GM11168 (cell line): ENCODE results near the gene PDGFD.
"Not testable (repeated sequence)": the region's sequence is repeated elsewhere in the genome, so short reads cannot be mapped to it uniquely, and the experiment has no call there.

Source experiments
- in situ Hi-C: fragments of 300-500 bp; cut with MboI; formaldehyde crosslinking; loops from one replicate; pipeline ENCODE4 v1.12.0; 2022; ENCODE audit warnings: low sequenced_read_pairs; ENCODE audit not compliant: unreplicated experiment

Gene PDGFD

DNA sequence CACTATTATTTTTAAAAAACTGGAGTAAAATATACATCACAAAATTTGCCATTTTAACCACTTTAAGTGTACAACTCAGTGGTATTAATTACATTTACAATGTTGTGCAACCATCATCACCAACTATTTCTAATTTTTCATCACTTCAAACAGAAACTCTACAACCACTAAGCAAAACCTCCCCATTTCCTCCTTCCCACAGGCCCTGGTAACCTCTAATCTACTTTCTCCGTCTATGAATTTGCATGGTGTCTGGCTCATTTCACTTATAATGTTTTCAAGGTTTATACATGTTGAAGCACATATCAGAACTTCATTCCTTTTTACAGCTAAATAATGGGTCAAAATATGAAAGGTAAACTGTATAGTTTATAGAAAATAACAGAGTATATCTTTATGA, 103.1 kb downstream of the PDGFD start:
- in situ Hi-C loops: no loop called here

DNA sequence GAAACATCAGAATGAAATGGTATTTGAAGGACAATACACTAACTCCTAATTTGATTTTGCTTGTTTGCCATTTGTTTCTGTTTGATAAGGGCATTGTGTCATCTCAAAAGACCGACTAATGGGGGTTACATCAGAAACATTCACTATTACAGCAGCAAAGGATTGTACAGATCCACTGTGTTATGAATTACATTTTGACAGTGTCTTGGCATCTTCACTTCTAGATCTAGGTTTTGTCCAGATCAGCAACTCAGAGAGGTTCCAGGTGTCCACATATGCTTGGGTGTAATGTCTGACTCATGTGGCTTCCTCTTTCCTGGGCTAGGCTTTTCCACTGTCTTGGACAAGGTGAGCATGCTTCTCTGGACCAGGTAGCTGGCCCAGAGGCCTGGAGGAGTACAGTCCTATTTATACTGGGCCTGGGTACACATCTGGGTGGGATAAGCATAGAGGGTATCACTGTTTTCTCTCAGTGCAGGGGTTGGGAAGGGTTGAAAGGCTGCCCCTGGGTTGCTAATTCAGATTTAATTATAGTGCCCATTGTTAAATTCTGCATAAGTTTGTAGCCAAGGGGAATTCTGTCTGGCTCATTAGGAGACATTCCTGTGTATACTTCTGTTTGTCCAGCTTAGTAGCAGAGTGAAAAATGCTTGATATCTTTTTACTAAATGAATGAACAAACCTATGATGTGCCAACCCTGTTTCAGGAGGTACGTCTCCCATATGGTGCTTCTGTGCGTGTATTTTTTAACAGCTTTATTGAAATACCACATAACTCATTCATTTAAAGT, 103.7 kb downstream of the PDGFD start:
- in situ Hi-C loops: no loop called here

DNA sequence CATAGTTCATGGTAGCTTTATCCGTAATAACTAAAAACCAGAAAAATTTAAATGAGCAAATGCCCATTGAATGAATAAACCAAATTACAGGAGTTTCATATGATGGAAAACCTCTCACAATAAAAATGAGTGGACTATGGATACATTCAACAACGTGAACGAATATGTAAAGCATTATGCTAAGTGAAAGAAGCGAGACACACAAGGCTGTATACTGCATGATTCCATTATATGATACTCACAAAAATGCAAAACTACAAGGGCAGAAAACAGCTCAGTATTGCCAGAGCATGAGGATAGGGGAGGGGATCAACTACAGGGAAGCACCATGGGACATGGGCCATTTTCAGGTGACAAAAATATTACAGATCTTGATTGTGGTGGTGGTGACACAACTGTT, 105.3 kb downstream of the PDGFD start:
- in situ Hi-C loops: no loop called here

DNA sequence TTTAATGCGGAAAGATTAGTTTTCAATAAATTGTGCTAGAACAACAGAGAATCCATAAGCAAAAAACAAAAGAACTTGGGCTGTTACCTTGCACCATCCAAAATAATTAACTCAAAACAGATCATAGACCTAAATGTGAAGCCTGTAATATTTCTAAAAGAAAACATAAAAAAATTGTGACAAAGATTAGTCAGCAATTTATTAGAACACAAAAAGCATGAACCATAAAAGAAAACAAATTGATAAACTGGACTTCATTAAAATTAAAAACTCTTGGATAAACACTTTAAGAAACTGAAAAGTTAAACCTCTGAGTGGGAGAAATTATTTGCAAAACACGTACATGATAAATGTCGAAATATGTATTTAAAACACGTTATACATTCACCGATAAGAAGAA, 106.0 kb downstream of the PDGFD start:
- in situ Hi-C loops: no loop called here

DNA sequence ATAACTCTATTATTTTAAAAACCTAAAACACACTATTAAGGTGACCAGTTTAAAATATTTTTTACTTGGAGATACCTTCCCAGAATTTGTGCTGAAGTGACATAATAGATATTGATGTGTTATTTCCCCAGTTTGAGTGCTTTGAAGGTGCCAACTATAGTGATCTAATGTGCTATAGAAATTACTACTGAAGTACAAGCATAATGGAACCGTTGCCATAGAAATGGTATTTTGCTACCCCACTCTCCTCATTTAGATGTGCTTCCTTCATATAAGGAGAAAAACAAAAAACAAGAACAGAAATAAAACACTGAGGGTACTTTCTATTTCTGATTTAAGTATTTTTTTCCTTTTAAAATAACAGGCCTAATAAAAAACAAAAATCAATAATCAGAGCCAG, 108.4 kb downstream of the PDGFD start:
- in situ Hi-C loops: no loop called here

DNA sequence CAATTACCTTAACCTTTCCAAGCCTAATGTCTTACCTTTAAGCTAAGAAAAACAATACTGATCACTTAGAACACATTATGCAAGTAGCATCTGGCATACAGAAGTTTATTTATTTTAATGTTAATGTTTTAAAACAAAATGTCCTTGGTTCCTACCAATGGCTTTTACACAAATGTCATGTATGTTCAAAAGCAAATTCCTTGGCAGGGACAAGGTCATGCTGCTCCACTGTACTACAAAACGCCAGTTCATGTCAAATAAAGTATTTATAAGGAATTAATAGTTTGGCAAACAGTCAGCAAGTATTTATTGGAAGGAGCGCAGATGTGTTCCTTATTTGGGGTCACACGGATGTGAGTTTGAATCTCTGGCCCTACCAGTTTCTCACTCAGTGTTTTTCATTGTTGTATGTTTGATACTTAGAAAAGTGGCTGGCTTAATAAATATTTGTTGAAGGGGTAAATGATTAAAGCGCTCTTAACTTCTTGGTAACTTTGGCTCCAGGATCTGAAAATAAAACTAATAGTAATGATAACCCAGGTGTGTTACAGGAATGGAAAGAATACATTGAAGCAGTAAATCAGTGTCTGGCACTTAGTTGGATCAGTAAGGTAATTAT, 108.9 kb downstream of the PDGFD start:
- in situ Hi-C loops: no loop called here

DNA sequence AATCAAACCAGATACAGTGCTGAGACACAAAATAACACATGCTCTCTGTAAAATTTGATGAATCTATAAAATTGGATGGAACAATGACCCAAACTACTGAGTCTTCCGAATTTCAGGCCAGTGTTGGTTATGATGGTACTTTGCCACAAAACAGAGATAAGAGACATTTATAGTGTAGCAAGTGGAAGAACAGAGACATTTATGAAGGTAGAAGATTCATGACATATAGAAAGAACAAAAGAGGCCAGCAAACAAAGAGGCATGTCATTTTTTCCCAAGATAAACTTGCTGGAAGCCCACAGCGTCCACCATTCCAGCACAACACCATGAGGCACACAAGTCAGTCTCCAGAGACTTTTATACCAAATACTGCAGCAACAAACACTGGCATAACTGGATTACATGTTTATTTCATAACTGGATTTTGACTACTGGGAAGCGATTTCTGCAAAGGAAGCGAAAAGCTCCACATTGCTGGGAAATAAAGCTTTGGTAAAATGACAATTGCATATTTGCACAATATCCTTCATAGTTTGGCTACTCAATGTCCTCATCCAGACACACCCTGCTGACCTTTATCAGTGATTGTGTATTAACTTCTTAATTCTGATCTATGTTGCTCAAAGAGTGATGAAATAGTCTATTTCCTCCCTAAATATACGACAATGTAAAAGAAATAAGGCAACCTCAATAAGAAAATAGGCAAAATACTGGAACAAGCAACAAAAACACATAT, 110.0 kb downstream of the PDGFD start:
- in situ Hi-C loops: no loop called here

DNA sequence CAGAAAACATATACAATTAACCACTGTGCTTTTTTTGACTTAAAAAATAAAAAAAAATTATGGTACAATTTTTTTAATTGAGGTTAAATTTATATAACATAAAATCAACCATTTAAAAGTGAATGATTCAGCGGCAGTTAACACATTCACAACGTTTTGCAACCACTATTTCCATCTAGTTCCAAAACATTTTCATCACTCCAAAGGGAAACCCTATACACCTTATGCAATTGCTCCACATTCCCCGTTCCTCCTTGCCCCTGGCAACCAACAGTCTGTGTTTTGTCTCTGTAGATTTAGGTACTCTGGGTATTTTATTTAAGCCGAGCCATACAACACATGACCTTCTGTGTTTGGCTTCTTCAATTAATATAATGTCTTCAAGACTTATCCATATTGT, 112.2 kb downstream of the PDGFD start:
- in situ Hi-C loops: no loop called here

DNA sequence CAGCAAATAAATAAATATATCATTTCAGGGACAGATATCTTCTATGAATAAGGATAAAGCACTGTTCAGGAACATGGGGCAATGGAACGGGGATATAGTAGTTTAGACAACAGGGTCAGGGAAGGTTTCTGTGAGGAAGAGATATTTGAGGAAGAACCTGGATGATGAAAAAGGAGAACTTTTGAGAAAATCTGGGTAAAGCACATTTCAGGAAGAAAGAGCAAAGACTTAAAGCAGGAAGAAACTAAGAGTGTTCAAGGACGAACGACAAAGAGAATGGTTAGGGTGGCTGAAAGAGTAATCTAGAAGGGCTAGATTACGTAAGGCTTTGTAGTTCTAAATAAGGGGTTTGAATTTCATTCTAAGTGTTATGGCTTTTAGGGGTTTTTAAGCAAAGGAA, 114.8 kb downstream of the PDGFD start:
- in situ Hi-C loops: no loop called here

DNA sequence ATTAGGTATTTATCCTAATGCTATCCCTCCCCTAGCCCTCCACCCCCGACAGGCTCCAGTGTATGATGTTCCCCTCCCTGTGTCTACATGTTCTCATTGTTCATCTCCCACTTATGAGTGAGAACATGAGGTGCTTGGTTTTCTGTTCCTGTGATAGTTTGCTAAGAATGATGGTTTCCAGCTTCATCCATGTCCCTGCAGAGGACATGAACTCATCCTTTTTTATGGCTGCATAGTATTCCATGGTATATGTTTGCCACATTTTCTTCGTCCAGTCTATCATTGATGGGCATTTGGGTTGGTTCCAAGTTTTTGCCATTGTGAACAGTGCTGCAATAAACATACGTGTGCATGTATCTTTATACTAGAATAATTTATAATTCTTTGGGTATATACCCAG, 117.1 kb downstream of the PDGFD start:
- in situ Hi-C loops: not testable (repeated sequence)

- in situ Hi-C loops: no loop called here
These were observed 117.6 kb downstream of the PDGFD start for GRCh38 chr11:104046331-104046730.

DNA sequence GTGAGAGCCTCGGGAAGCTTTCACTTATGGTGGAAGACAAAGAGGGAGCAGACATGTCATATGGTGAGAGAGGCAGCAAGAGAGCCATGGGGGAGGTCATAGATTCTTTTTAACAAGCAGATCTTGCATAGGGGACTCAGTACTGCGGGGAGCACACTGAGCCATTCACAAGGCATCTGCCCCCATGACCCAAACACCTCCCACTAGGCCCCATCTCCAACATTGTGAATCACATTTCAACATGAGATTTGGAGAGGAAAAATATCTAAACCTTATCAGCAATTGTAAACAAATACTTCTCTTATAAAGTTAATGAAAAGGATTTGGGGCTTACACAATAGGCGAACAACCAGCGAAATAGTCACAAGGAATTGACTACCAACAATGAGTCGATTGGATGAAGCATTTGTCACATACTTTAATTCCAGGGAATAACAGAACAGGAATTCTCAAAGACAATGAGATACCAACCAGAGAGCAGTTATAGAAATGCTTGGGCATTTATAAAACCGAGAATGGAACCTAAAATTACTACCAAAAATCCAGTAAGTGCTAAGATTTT, 120.2 kb downstream of the PDGFD start:
- in situ Hi-C loops: no loop called here

DNA sequence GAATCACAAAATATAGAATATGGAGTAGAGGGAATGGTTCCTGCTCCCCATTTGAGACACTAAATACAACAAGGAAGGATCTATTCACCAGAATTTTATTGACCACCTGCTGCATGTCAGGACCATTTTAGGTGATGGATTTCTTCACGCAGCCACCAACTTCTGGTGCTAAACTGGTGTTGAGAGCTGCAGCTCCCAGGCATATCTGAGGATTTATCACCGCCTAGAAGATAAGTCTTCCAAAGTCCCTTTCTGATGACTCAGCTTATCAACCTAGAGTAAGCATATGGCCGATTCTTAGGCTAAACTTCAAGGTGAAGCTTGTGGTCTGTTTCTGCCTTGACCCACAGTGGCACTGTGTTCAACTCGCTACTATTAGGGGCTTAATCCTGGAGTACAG, 120.8 kb downstream of the PDGFD start:
- in situ Hi-C loops: no loop called here

DNA sequence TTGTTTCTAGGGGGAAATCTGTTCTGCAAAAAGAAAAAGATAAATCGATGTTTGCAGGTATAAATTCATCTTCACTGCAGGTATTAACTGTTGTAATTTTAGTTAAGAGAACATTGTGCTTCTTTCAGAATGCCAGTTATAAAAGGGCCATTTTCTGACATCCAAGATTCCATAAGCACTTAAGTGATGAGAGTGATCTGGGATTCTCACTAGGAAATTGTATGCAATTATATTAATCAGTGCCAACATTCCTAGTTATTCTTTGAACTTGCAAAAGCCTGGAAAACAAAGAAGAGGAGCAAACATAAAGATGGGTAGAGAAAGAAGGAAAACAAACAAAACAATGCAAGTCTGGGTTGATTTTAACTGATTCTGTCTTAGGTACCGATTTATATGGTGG, 122.2 kb downstream of the PDGFD start:
- in situ Hi-C loops: no loop called here

DNA sequence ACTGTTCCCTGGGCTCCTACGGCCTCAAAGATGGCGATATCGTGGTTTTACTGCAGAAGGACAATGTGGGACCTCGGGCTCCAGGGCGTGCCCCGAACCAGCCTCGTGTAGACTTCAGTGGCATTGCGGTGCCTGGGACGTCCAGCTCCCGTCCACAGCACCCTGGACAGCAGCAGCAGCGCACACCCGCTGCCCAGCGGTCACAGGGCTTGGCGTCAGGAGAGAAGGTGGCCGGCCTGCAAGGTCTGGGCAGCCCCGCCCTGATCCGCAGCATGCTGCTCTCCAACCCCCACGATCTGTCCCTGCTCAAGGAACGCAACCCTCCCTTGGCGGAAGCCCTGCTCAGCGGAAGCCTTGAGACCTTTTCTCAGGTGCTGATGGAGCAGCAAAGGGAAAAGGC, 127.0 kb downstream of the PDGFD start:
- in situ Hi-C loops: no loop called here

GRCh38 chr11:104036588-104036987, 127.4 kb downstream of the PDGFD start, which contains the start of gene DDI1:
DDI1 (plus strand) TSS chr11:104036640; CDS start chr11:104036823, 183 bp downstream.
- in situ Hi-C loops: no loop called here

- in situ Hi-C loops: no loop called here
These were observed 130.4 kb downstream of the PDGFD start for GRCh38 chr11:104033561-104033960.

DNA sequence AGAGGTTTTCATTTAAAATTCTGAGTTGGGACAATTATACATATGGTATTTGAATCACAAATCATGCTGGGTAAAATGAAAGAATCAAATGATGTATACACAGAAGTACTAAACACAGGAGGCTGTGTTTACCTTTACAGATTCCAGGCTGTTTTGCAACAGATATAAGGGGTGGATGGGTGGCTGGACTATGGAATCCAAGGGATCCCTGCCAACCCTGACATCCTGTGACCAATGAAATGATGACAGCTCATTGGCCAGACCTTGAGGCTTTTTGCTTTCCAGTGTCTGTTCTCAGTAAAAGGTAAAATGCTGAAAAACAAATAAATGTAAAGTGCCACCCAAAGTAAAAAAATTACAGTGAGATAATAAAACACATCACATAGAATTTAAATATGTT, 130.8 kb downstream of the PDGFD start:
- in situ Hi-C loops: no loop called here

DNA sequence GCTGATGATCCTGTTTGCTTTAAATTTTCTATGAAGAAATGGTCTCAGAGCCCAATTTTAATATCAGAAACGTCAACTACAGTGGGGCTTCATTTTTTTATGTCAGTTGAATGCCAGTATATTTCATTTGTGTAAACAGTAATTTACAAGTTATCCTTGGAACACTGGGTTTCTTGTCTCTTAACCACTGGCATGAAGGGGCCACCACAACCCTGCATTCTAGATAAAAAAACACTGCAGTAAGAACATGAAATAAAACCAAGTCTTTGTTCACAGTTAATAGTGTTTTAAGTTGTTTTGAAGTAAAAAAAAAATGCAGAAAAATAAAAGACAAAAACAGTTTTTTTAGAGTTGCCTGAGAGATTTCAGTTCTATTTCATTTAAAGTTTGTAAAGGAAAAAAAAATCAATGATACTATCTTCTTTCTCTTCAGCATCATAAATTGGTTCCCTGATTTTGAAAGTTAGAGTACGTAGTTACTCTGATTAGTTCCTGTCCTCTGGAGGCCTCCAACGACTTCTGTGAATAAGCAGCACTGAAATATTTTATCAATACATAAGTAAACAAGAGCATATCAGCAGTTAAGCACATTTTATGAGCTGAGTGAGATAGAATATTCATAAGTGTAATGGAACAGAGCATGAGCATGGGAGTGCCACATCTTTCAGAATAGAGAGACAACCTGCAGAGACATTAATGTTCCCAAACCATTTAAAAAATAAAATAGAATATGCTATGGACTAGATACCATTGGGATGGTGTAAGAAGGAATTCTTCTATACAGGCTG, 135.3 kb downstream of the PDGFD start:
- in situ Hi-C loops: no loop called here

DNA sequence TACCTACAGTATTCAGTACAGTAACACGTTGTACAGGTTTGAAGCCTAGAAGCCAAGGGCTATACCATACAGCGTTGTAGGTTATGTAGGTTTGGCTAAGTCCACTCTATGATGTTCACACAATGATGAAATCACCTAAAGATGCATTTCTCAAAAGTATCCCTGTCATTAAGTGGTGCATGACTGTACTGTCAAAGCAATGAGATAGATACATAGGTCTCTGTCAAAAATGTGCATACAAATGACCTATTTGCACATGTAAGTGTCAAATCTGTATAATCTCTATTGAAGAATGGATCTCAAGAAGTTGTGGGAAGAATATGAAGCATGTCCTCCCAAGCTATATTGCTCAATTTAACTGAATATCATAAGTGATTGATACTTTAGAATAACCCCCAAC, 139.4 kb downstream of the PDGFD start:
- in situ Hi-C loops: no loop called here
